Astrocyte of the spinal cord (primary cell): Measurements from ENCODE around the gene SERPINI1.
A peak's percentile ranks its signal among the peaks of the same experiment; 100 is the strongest.

Source experiments
- DNase-seq: peaks from one replicate; pipeline ENCODE4 v3.0.0; 2011; ENCODE audit warnings: low read depth, low spot score
- H3K4me3 ChIP-seq: 2 replicates; pipeline ENCODE4 v1.5.1; 2011; ENCODE audit warnings: low read depth, mild to moderate bottlenecking, low read length, moderate library complexity
- in situ Hi-C: cut with HindIII; loops from 2 replicates; pipeline ENCODE4 v1.10.0; 2017; ENCODE audit warnings: low sequenced_read_pairs
- TF ChIP-seq, protein P1 (sequence below): IDR thresholded peaks from 2 replicates; pipeline ENCODE4 v1.5.1; 2012; ENCODE audit warnings: low read depth, mild to moderate bottlenecking, low read length, inconsistent platforms

Gene SERPINI1

DNA sequence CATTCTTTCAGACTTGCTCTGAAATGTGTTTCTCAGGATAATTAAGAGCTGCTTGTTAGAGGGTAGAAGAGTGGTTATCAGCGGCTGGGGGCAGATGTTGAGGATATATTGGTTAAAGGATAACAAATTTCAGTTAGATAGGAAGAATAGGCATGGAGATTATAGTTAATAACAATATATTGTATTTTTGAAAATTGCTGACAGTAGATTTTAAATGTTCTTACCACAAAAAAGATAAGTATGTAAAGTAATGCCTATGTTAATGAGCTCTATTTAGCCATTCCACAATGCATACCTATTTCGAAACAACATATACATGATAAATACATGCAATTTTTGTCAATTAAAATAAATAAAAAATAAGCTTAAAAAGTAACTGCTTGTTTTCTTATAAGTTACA lies 123.3 kb downstream of the SERPINI1 start:
- no peak for DNase-seq
- no peak overlapping the region for H3K4me3 ChIP-seq
- in situ Hi-C loops, result no loop called here
- TF ChIP-seq, protein P1, sequence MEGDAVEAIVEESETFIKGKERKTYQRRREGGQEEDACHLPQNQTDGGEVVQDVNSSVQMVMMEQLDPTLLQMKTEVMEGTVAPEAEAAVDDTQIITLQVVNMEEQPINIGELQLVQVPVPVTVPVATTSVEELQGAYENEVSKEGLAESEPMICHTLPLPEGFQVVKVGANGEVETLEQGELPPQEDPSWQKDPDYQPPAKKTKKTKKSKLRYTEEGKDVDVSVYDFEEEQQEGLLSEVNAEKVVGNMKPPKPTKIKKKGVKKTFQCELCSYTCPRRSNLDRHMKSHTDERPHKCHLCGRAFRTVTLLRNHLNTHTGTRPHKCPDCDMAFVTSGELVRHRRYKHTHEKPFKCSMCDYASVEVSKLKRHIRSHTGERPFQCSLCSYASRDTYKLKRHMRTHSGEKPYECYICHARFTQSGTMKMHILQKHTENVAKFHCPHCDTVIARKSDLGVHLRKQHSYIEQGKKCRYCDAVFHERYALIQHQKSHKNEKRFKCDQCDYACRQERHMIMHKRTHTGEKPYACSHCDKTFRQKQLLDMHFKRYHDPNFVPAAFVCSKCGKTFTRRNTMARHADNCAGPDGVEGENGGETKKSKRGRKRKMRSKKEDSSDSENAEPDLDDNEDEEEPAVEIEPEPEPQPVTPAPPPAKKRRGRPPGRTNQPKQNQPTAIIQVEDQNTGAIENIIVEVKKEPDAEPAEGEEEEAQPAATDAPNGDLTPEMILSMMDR, result no peak

DNA sequence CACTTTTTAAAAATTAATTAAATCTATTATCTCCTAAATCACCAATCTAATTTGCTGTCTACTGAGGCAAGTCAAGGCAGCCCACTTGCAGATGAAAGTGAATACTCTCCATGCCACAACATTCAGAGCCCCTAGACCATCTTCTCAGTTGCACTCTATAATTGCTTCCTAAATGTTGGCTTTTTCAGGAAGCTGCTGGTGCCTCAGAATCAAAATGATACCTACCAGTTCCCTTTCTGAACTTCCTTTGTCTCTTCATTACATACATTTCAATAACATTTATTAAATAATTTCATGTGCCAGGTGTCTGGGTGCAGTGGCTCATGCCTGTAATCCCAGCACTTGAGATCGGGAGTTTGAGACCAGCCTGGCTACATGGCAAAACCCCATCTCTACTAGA lies 124.1 kb downstream of the SERPINI1 start:
- DNase-seq, result no peak
- in situ Hi-C loops, result no loop called here
- TF ChIP-seq, protein P1, result no peak
- H3K4me3 ChIP-seq, result no peak overlapping the region

DNA sequence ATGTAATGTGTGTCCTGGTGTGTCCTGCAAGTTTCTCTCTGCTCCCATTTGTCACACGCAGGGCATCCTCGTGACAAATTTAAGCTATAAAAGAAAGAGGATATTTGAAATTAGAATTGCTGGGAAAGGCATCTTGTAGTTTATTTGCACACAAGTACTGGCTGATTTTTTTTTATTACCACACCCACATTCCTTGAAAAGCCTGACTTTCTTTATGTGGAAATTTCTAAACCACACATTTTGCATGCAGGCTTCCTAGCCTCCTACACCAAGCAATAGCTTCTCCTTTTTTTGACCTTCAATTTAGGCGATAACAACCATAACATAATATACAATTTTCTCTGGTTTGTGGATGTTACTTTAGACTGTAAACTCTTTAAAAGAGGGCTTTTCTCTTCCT lies 126.1 kb downstream of the SERPINI1 start:
- in situ Hi-C loops, result no loop called here
- peak; percentile 37 for DNase-seq
- no peak overlapping the region for H3K4me3 ChIP-seq
- TF ChIP-seq, protein P1, result no peak

DNA sequence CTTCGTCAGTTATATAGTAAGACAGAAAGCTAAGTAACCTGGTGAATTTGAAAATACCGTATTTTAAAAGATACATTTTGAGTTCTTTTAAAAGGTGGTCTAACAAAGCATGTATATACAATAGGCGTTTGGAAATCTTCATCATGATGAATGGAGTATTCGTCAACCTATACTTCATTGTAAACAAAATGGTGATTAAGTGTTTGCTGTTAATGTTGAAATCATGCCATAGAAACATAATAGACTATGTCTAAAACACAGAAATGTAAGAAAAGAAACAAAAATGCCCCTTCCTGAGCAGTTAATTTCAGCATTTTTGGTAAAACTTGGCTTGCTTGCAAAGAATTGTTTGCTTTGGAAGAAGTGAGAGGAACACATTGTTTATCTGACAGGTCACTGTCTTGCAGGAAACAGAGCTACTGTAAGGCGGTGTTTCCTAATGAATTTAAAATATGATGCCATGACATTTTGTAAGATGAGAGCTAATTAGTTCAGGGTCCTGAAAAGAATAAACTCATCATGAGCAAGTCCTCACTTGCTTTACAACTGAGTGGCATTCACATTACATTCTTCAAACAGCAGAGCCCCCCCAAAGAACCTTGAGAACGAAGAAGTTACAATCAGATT lies 126.7 kb downstream of the SERPINI1 start:
- DNase-seq, result no peak
- in situ Hi-C loops, result no loop called here
- TF ChIP-seq, protein P1, result no peak
- H3K4me3 ChIP-seq, result no peak overlapping the region

DNA sequence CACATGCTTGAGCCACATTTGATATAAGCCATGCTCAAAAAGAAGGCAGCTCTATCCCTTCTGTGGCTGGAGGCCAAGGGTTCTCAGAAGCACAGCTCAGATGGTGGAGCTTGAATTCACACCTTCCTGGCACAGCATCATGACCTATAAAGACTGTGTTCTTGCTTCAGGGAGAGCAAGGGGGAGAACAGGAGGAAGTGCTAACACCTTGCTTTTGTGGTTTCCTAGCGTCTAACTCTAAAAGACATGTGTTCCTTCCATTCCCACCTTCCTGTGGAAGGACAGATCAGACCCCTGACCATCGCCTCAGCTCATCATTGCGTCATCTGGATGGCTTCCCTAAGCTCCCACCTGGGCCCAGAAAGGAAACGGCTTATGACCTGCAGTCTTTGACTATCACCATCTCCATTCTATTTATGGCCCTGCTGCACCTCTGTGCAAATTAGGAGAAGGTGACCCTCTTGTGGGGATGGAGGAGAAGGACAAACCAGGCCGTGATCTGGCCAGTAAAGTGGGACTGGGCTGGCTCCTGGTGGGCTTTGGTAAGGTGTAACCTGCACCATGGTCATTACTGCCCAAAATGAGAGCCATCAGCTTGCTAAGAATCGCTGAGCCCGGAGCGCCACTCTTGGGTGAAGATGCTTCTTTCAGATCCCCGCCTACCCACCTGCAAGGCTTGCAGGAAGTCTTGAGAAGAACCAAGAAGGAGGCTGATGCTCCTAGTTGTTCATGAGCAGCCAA lies 128.5 kb downstream of the SERPINI1 start:
- TF ChIP-seq, protein P1, result no peak
- in situ Hi-C loops, result no loop called here
- H3K4me3 ChIP-seq, result no peak overlapping the region
- DNase-seq, result no peak

DNA sequence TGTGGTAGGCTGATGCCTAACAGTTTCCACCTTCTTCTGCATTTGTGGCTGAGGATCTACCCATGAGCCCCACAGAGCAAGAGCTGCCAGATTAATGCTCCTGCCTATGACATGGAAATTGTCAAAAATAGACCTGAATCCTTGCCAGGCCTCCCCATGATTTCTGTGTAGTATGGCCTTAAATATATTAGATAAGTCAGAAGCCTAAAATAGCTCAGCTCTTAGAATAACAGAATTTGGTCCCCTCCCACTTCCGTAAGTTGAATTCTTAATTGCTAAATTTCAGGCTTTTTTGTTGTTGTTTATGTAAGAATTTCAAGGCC lies 129.0 kb downstream of the SERPINI1 start:
- DNase-seq, result no peak
- no peak overlapping the region for H3K4me3 ChIP-seq
- in situ Hi-C loops, result no loop called here
- TF ChIP-seq, protein P1, result no peak
